ENCODE data around the gene GPSM1.

- TF ChIP-seq CTCF (conservative IDR thresholded peaks at IDR 0.05) (no peak), ZFX (IDR thresholded peaks at IDR 0.05) (no peak)
Observed at GRCh38 chr9:136277746-136278145, 49.6 kb upstream of the GPSM1 start.

Measured in C4-2B (cell line).